Measurements from ENCODE around the gene ZNF470.
A peak's percentile ranks its signal among the peaks of the same experiment; 100 is the strongest.

DNA sequence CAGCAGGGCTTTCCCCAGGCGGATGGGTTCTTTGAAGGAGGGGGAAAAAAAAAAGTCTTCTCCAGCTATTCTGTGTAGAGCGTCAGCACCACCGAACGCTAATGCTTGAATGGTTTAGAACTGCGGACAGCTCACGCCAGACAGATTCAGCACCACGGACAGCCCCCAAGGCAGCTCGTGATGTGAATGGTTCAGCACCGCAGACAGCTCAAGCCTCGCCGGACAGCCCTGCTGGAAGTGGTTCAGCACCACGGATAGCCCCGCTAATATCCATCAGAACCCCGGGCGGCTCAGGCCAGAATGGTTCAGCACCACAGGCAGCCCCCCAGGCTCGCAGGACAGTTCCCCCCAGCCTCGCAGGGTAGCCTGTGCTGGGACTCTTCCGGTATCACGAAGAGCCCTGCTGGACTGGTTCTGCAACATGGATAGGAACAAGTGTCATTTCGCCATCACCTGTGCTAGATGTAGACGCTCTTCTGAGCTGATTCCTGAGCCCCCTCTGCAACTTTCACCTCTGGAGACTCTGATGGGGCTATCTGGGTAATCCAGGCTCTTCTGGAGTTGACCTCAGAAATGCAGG, 70.8 kb downstream of the ZNF470 start:
- peak; percentile 98; the same call in 1 of the 2 replicates for TF ChIP-seq RARG (CRISPR knock-in tag; IDR thresholded peaks at IDR 0.05; ENCODE audit: low read depth)
- TF ChIP-seq ZNF569 (CRISPR knock-in tag; IDR thresholded peaks at IDR 0.05; ENCODE audit: borderline replicate concordance) = peak; percentile 96; the same call in 1 of the 2 replicates
